ENCODE data around the gene GSTA4. TPM values are rescaled to one million over a fixed set of nuclear protein-coding genes. Genes with fewer than 3 reads are reported as not detected.

Gene GSTA4
- total and polyA plus RNA-seq, 9 donors = 23.0 to 309 (median 35.1) TPM

DNA sequence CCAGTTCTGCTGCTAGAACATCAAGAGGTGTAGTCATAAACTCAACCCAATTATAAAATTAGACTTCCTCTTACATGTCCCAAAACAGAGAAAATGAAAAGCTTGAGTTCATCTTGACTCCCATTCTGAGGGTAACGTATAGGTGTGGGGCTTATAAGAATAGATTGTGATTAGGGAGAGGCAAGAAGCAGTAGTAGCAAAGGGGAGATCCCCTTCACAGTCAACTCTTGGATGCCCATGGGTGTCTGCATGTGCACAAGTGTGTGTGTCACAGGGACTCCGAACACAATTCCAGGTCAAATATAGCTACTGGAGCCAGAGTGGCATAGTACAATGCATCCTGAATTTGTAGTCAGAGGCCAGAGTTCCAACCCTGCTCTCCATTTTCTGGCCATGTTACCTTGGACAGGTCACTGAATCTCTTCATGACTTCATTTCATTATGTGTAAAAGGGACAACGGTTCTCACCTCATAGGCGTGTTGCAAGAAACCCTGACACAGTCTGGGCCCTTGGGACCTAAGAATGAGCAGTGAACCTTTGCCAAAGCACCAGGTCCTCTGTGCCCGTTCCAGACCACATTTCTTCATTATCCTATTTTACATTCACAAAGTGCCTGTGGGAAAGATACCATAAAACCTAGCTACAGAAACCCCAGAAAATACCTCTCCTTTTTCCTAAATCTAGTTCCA, 11.8 kb downstream of the GSTA4 start:
- 93 to 97% (median 95%) methylated on average over 5 of the region's 5 CpGs for WGBS, 3 donors
- H3K27ac ChIP-seq = no peak overlapping the region
- TF ChIP-seq EP300 (IDR thresholded peaks at IDR 0.05) = no peak
- TF ChIP-seq, protein P1, sequence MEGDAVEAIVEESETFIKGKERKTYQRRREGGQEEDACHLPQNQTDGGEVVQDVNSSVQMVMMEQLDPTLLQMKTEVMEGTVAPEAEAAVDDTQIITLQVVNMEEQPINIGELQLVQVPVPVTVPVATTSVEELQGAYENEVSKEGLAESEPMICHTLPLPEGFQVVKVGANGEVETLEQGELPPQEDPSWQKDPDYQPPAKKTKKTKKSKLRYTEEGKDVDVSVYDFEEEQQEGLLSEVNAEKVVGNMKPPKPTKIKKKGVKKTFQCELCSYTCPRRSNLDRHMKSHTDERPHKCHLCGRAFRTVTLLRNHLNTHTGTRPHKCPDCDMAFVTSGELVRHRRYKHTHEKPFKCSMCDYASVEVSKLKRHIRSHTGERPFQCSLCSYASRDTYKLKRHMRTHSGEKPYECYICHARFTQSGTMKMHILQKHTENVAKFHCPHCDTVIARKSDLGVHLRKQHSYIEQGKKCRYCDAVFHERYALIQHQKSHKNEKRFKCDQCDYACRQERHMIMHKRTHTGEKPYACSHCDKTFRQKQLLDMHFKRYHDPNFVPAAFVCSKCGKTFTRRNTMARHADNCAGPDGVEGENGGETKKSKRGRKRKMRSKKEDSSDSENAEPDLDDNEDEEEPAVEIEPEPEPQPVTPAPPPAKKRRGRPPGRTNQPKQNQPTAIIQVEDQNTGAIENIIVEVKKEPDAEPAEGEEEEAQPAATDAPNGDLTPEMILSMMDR (IDR thresholded peaks at IDR 0.05) = no peak
- no peak for TF ChIP-seq POLR2A (IDR thresholded peaks at IDR 0.05)
- no peak overlapping the region for H3K4me3 ChIP-seq
- no peaks in the 10 kb centered on the region for H3K4me1 ChIP-seq (ENCODE audit: insufficient read depth)
- H3K36me3 ChIP-seq = no peaks in the 10 kb centered on the region
- H3K27me3 ChIP-seq = no peaks in the 10 kb centered on the region
- H3K9me3 ChIP-seq = no peaks in the 10 kb centered on the region
- intact Hi-C loops (cut with DNase I) = no loop called here
- DNase-seq = no peak

DNA sequence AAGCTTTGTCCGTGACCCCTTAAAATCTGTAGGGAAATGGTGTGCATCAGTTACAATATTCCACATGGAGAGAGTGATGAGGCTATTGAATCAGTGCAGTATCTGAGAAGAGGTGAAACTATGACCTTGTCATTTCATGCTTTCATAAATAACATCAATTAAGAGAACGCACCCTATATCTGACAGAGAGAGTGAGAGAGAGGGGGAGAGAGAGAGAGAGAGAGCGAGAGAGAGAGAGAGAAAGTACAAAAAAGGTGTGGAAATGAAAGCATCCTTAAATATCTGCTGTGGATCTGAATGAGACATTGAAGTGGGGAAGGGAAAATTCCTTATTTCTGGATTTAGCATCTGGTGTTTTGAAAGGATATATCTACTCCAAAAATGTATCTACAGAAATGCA, 12.4 kb downstream of the GSTA4 start:
- no peaks in the 10 kb centered on the region for H3K27me3 ChIP-seq
- H3K9me3 ChIP-seq = no peaks in the 10 kb centered on the region
- no peaks in the 10 kb centered on the region for H3K36me3 ChIP-seq
- WGBS, 3 donors = 92 to 97% (median 94%) methylated on average over 3 of the region's 3 CpGs
- no peaks in the 10 kb centered on the region for H3K4me1 ChIP-seq (ENCODE audit: insufficient read depth)
- intact Hi-C loops (cut with DNase I) = no loop called here
- TF ChIP-seq POLR2A (IDR thresholded peaks at IDR 0.05) = no peak
- TF ChIP-seq, protein P1 (IDR thresholded peaks at IDR 0.05) = no peak
- TF ChIP-seq EP300 (IDR thresholded peaks at IDR 0.05) = no peak
- no peak overlapping the region for H3K4me3 ChIP-seq
- no peak for DNase-seq
- no peak overlapping the region for H3K27ac ChIP-seq

DNA sequence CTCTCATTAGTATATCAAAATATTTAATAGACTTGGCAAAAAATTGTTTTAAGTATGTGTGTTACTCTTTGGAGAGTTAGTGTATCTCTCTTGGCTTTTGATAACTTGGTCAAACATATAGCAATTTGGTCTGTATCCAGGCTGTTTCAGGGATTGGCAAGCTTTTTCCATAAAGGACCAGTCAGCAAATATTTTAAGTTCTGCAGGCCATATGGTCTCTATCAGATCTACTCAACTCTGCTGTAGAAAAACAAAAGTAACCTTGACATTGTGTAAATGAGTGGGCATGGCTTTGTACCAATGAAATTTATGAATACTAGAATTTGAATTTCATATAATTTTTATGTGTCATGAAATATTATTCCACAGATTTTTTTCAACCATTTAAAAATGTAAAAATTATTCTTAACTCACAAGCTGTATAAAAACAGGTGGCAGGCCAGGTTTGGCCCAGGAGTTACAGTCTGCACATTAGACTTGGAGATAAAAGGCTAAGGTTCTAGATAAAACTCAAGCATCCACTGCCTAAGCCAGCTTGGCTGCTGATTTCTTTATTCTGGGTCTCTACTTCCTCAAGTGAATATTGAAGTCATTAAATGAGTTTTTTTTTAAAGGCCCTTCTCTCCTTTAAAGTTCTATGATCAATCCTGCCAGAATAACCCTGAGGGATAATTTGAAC, 13.7 kb downstream of the GSTA4 start:
- Histone ChIP-seq H3K4me1 (ENCODE audit: insufficient read depth) (no peaks in the 10 kb centered on the region), H3K36me3 (no peaks in the 10 kb centered on the region), H3K4me3 (no peak overlapping the region), H3K9me3 (no peaks in the 10 kb centered on the region), H3K27ac (no peak overlapping the region), H3K27me3 (no peaks in the 10 kb centered on the region)
- no peak for DNase-seq
- TF ChIP-seq EP300 (IDR thresholded peaks at IDR 0.05) (no peak), POLR2A (IDR thresholded peaks at IDR 0.05) (no peak)
- TF ChIP-seq, protein P1 (IDR thresholded peaks at IDR 0.05) = no peak
- intact Hi-C loops (cut with DNase I) = no loop called here

DNA sequence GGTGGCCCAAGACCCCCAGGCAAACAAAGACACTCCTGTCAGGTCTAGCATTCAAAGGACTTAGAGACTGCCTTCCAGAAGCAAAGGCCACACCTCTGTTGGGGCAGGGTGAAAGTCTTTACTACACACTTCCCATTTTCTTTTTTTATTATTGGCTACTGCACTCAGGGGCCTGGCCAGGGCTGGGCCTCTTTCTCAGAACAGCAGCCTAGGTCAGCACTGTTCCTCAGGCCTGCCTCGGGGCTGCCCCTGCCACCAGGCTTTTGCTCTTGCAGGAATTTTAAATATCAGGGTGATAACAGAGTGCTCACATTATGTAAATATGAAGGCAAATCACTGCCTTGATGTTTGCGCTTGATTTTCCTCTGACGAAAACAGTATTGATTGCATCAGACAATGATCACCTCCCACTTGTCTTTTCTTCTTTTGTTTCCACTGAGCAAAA, 18.5 kb downstream of the GSTA4 start:
- no peaks in the 10 kb centered on the region for H3K4me1 ChIP-seq (ENCODE audit: insufficient read depth)
- no peaks in the 10 kb centered on the region for H3K36me3 ChIP-seq
- no peaks in the 10 kb centered on the region for H3K9me3 ChIP-seq
- 49 to 68% (median 55%) methylated on average over 3 of the region's 3 CpGs for WGBS, 3 donors
- intact Hi-C loops (cut with DNase I) = no loop called here
- TF ChIP-seq, protein P1 (IDR thresholded peaks at IDR 0.05) = no peak
- TF ChIP-seq POLR2A (IDR thresholded peaks at IDR 0.05) (no peak), EP300 (IDR thresholded peaks at IDR 0.05) (no peak)
- H3K27ac ChIP-seq = no peak overlapping the region
- no peak for DNase-seq
- no peaks in the 10 kb centered on the region for H3K27me3 ChIP-seq
- H3K4me3 ChIP-seq = no peak overlapping the region

Data from ovary (tissue), 9 donors.